Colonic mucosa (tissue), 4 donors: ENCODE results near the gene TPRA1. TPM values are rescaled to one million over a fixed set of nuclear protein-coding genes. Genes with fewer than 3 reads are reported as not detected.
"Not testable (repeated sequence)": the region's sequence is repeated elsewhere in the genome, so short reads cannot be mapped to it uniquely, and the experiment has no call there.

Experiments used
- DNase-seq: peaks from one replicate; pipeline ENCODE4 v3.0.0-alpha.2; 2020
- H3K27ac ChIP-seq: fragments of 200-600 bp; one replicate; pipeline ENCODE4 v1.8.0; 2021
- H3K27me3 ChIP-seq: fragments of 200-600 bp; one replicate; pipeline ENCODE4 v1.8.0; 2021
- H3K36me3 ChIP-seq: fragments of 200-600 bp; one replicate; pipeline ENCODE4 v1.8.0; 2021
- H3K4me1 ChIP-seq: fragments of 200-600 bp; one replicate; pipeline ENCODE4 v1.8.0; 2021; ENCODE audit warnings: mild to moderate bottlenecking
- H3K4me3 ChIP-seq: fragments of 200-600 bp; one replicate; pipeline ENCODE4 v1.8.0; 2021
- H3K9ac ChIP-seq, 2 donors: one replicate each; pipeline ENCODE4 v1.7.0; 2013; ENCODE audit warnings: control low read depth in 2 of 2, low read depth in 2 of 2, low read length in 2 of 2
- H3K9me3 ChIP-seq: fragments of 200-600 bp; one replicate; pipeline ENCODE4 v1.8.0; 2021
- intact Hi-C: fragments of 100-400 bp; cut with DNase I; formaldehyde crosslinking; loops from one replicate; pipeline ENCODE4 v1.14.1; 2022
- total RNA-seq, 2 donors: library from RNA; stranded (reverse); fragmentation: NEBNext Ultra II Directional in 1 of 2; extraction: Animal tissue kit (Norgen Biotek cat#: 25700) in 1 of 2; gene quantifications; one replicate each; pipeline ENCODE4 v1.2.1, GENCODE V29; 2021
- TF ChIP-seq, protein P1 (sequence below): fragments of 200-600 bp; IDR thresholded peaks from one replicate; pipeline ENCODE4 v1.8.0; 2022; ENCODE audit warnings: antibody characterized with exemption, mild to moderate bottlenecking
- donor health status: healthy.
- donor health status: DM: no; HTN: no; CAD: no.
- donor health status: DM: no; HTN: no; CAD: no.

Gene TPRA1
- total RNA-seq, 2 donors from 2014 or later, result 23.4 to 38.0 TPM

DNA sequence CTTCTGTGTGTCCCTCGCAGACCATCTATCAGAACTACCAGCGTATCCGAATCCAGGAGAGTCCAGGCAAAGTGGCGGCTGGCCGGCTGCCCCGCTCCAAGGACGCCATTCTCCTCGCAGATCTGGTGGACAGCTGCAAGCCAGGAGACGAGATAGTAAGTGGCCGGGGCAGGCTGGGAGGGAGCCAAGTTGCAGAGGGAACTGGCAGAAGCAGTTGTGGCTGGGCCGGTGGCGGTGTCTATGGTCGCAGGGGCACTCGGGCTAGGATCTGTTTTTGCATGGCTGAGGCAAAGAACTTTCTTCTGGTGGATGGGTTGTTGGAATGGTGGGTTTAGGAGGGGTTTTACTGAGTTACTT, 17.8 kb upstream of the TPRA1 start:
- Histone ChIP-seq H3K9me3 (no peaks in the 10 kb centered on the region), H3K9ac (no peak overlapping the region), H3K4me3 (no peak overlapping the region), H3K4me1 (no peaks in the 10 kb centered on the region), H3K27ac (no peak overlapping the region), H3K36me3 (no peaks in the 10 kb centered on the region), H3K27me3 (no peaks in the 10 kb centered on the region)
- TF ChIP-seq, protein P1, sequence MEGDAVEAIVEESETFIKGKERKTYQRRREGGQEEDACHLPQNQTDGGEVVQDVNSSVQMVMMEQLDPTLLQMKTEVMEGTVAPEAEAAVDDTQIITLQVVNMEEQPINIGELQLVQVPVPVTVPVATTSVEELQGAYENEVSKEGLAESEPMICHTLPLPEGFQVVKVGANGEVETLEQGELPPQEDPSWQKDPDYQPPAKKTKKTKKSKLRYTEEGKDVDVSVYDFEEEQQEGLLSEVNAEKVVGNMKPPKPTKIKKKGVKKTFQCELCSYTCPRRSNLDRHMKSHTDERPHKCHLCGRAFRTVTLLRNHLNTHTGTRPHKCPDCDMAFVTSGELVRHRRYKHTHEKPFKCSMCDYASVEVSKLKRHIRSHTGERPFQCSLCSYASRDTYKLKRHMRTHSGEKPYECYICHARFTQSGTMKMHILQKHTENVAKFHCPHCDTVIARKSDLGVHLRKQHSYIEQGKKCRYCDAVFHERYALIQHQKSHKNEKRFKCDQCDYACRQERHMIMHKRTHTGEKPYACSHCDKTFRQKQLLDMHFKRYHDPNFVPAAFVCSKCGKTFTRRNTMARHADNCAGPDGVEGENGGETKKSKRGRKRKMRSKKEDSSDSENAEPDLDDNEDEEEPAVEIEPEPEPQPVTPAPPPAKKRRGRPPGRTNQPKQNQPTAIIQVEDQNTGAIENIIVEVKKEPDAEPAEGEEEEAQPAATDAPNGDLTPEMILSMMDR, result no peak
- DNase-seq, result no peak
- intact Hi-C loops, result no loop called here

GRCh38 chr3:127607675-127608361, 17.3 kb upstream of the TPRA1 start:
- H3K9me3 ChIP-seq, result no peaks in the 10 kb centered on the region
- no peak overlapping the region for H3K9ac ChIP-seq
- H3K27me3 ChIP-seq, result no peaks in the 10 kb centered on the region
- H3K27ac ChIP-seq, result no peak overlapping the region
- no peak overlapping the region for H3K4me3 ChIP-seq
- TF ChIP-seq, protein P1, result no peak
- H3K36me3 ChIP-seq, result no peaks in the 10 kb centered on the region
- intact Hi-C loops, result no loop called here
- no peaks in the 10 kb centered on the region for H3K4me1 ChIP-seq
- no peak for DNase-seq

GRCh38 chr3:127606981-127607595, 16.6 kb upstream of the TPRA1 start:
- no peak for DNase-seq
- H3K27me3 ChIP-seq, result no peaks in the 10 kb centered on the region
- no peak overlapping the region for H3K27ac ChIP-seq
- no peaks in the 10 kb centered on the region for H3K4me1 ChIP-seq
- no peak overlapping the region for H3K4me3 ChIP-seq
- H3K9ac ChIP-seq, result no peak overlapping the region
- no peaks in the 10 kb centered on the region for H3K9me3 ChIP-seq
- TF ChIP-seq, protein P1, result no peak
- intact Hi-C loops, result no loop called here
- H3K36me3 ChIP-seq, result no peaks in the 10 kb centered on the region

- Histone ChIP-seq H3K4me1 (no peaks in the 10 kb centered on the region), H3K4me3 (no peak overlapping the region), H3K9me3 (no peaks in the 10 kb centered on the region), H3K27me3 (no peaks in the 10 kb centered on the region), H3K36me3 (no peaks in the 10 kb centered on the region), H3K9ac (no peak overlapping the region), H3K27ac (no peak overlapping the region)
- intact Hi-C loops, result no loop called here
- TF ChIP-seq, protein P1, result no peak
- no peak for DNase-seq
Measured at GRCh38 chr3:127606086-127606805, 15.7 kb upstream of the TPRA1 start.

- H3K4me3 ChIP-seq, H3K4me1 ChIP-seq, H3K9me3 ChIP-seq, H3K27me3 ChIP-seq, H3K9ac ChIP-seq, H3K36me3 ChIP-seq, DNase-seq, H3K27ac ChIP-seq, intact Hi-C loops: not testable (repeated sequence)
Measured at GRCh38 chr3:127605547-127605946, 15.0 kb upstream of the TPRA1 start.
